HG02642 (cell line): ENCODE results near the gene VGLL3.
"Not testable (repeated sequence)": the region's sequence is repeated elsewhere in the genome, so short reads cannot be mapped to it uniquely, and the experiment has no call there.

Experiments
- ATAC-seq: cut with Tn5 transposase; IDR thresholded peaks from one replicate; pipeline ENCODE4 v1.9.1; 2021; ENCODE audit warnings: mild to moderate bottlenecking; ENCODE audit not compliant: unreplicated experiment, poor library complexity

VGLL3 gene

GRCh38 chr3:86990012-86990733 lies 776 bp downstream of the VGLL3 start:
- peak; percentile 12 for ATAC-seq

- ATAC-seq, result no peak
Observed at GRCh38 chr3:86989611-86990010, 1.3 kb downstream of the VGLL3 start.

- ATAC-seq, result no peak
Observed at GRCh38 chr3:86989006-86989405, 1.9 kb downstream of the VGLL3 start.

GRCh38 chr3:86988235-86988634 lies 2.7 kb downstream of the VGLL3 start:
- ATAC-seq, result no peak

- no peak for ATAC-seq
Observed at GRCh38 chr3:86987421-86987715, 3.6 kb downstream of the VGLL3 start.

GRCh38 chr3:86986671-86987420 lies 4.1 kb downstream of the VGLL3 start:
- ATAC-seq, result no peak

- no peak for ATAC-seq
Observed at GRCh38 chr3:86985181-86985826, 5.6 kb downstream of the VGLL3 start.

- no peak for ATAC-seq
Observed at GRCh38 chr3:86984271-86984670, 6.7 kb downstream of the VGLL3 start.

GRCh38 chr3:86982883-86983282 lies 8.1 kb downstream of the VGLL3 start:
- ATAC-seq, result no peak

GRCh38 chr3:86978111-86978551 lies 12.8 kb downstream of the VGLL3 start:
- ATAC-seq, result no peak

- no peak for ATAC-seq
Observed at GRCh38 chr3:86976219-86976618, 14.7 kb downstream of the VGLL3 start.

- not testable (repeated sequence) for ATAC-seq
Observed at GRCh38 chr3:86974177-86974576, 16.8 kb downstream of the VGLL3 start.

- no peak for ATAC-seq
Observed at GRCh38 chr3:86973440-86973839, 17.5 kb downstream of the VGLL3 start.

GRCh38 chr3:86969500-86970189 lies 21.3 kb downstream of the VGLL3 start:
- peak; percentile 64 for ATAC-seq

- no peak for ATAC-seq
Observed at GRCh38 chr3:86968244-86968932, 22.6 kb downstream of the VGLL3 start.

GRCh38 chr3:86967062-86967461 lies 23.9 kb downstream of the VGLL3 start:
- no peak for ATAC-seq

- no peak for ATAC-seq
Observed at GRCh38 chr3:86965166-86965565, 25.8 kb downstream of the VGLL3 start.

GRCh38 chr3:86963611-86964010 lies 27.3 kb downstream of the VGLL3 start:
- no peak for ATAC-seq

- ATAC-seq, result no peak
Observed at GRCh38 chr3:86961297-86961696, 29.7 kb downstream of the VGLL3 start.

- no peak for ATAC-seq
Observed at GRCh38 chr3:86960550-86960949, 30.4 kb downstream of the VGLL3 start.
